Measurements from ENCODE around the gene ROR1.

ROR1 gene

GRCh38 chr1:64140596-64140995, 366.8 kb downstream of the ROR1 start:
- Histone ChIP-seq H3K4me3 (ENCODE audit: low read depth in 1 of 2, low read length in 2 of 2) (no peak overlapping the region), H3K27ac (ENCODE audit: low read depth, low read length) (no peak overlapping the region)

GRCh38 chr1:64147045-64147724, 373.4 kb downstream of the ROR1 start:
- Histone ChIP-seq H3K27me3 (ENCODE audit: control insufficient read depth in 1 of 2, insufficient read depth in 2 of 2, low read length in 2 of 2) (no peaks in the 10 kb centered on the region), H3K9me3 (ENCODE audit: low read length) (no peaks in the 10 kb centered on the region), H3K27ac (ENCODE audit: low read depth, low read length) (no peak overlapping the region), H3K9ac (ENCODE audit: low read length) (no peak overlapping the region), H3K36me3 (ENCODE audit: insufficient read depth, low read length) (peaks cover 10% of the 10 kb centered on the region), H3K4me1 (ENCODE audit: insufficient read depth, low read length) (no peaks in the 10 kb centered on the region), H3K4me3 (ENCODE audit: low read depth in 1 of 2, low read length in 2 of 2) (no peak overlapping the region)

More at GRCh38 chr1:64140596-64140995, 366.8 kb downstream of the ROR1 start:
- H3K4me1 ChIP-seq (ENCODE audit: insufficient read depth, low read length), result peaks cover 18% of the 10 kb centered on the region
- peaks cover 21% of the 10 kb centered on the region for H3K36me3 ChIP-seq (ENCODE audit: insufficient read depth, low read length)
- H3K9ac ChIP-seq (ENCODE audit: low read length), result no peak overlapping the region
- no peaks in the 10 kb centered on the region for H3K9me3 ChIP-seq (ENCODE audit: low read length)
- no peaks in the 10 kb centered on the region for H3K27me3 ChIP-seq (ENCODE audit: control insufficient read depth in 1 of 2, insufficient read depth in 2 of 2, low read length in 2 of 2)

GRCh38 chr1:64147759-64148158, 373.9 kb downstream of the ROR1 start:
- Histone ChIP-seq H3K9ac (ENCODE audit: low read length) (no peak overlapping the region), H3K36me3 (ENCODE audit: insufficient read depth, low read length) (peaks cover 4% of the 10 kb centered on the region), H3K4me3 (ENCODE audit: low read depth in 1 of 2, low read length in 2 of 2) (no peak overlapping the region), H3K27me3 (ENCODE audit: control insufficient read depth in 1 of 2, insufficient read depth in 2 of 2, low read length in 2 of 2) (no peaks in the 10 kb centered on the region), H3K27ac (ENCODE audit: low read depth, low read length) (no peak overlapping the region), H3K9me3 (ENCODE audit: low read length) (no peaks in the 10 kb centered on the region), H3K4me1 (ENCODE audit: insufficient read depth, low read length) (no peaks in the 10 kb centered on the region)

- no peaks in the 10 kb centered on the region for H3K36me3 ChIP-seq (ENCODE audit: insufficient read depth, low read length)
Measured at GRCh38 chr1:64150266-64150665, 376.4 kb downstream of the ROR1 start.

GRCh38 chr1:64150729-64151230, 377.0 kb downstream of the ROR1 start:
- H3K4me1 ChIP-seq (ENCODE audit: insufficient read depth, low read length), result no peaks in the 10 kb centered on the region
- no peak overlapping the region for H3K9ac ChIP-seq (ENCODE audit: low read length)
- H3K27me3 ChIP-seq (ENCODE audit: control insufficient read depth in 1 of 2, insufficient read depth in 2 of 2, low read length in 2 of 2), result no peaks in the 10 kb centered on the region
- no peaks in the 10 kb centered on the region for H3K9me3 ChIP-seq (ENCODE audit: low read length)
- H3K27ac ChIP-seq (ENCODE audit: low read depth, low read length), result no peak overlapping the region
- H3K4me3 ChIP-seq (ENCODE audit: low read depth in 1 of 2, low read length in 2 of 2), result no peak overlapping the region
- no peaks in the 10 kb centered on the region for H3K36me3 ChIP-seq (ENCODE audit: insufficient read depth, low read length)

More at GRCh38 chr1:64150266-64150665, 376.4 kb downstream of the ROR1 start:
- Histone ChIP-seq H3K27ac (ENCODE audit: low read depth, low read length) (no peak overlapping the region), H3K9ac (ENCODE audit: low read length) (no peak overlapping the region), H3K9me3 (ENCODE audit: low read length) (no peaks in the 10 kb centered on the region), H3K27me3 (ENCODE audit: control insufficient read depth in 1 of 2, insufficient read depth in 2 of 2, low read length in 2 of 2) (no peaks in the 10 kb centered on the region), H3K4me3 (ENCODE audit: low read depth in 1 of 2, low read length in 2 of 2) (no peak overlapping the region), H3K4me1 (ENCODE audit: insufficient read depth, low read length) (no peaks in the 10 kb centered on the region)

GRCh38 chr1:64155278-64155677, 381.5 kb downstream of the ROR1 start:
- H3K36me3 ChIP-seq (ENCODE audit: insufficient read depth, low read length), result no peaks in the 10 kb centered on the region
- no peak overlapping the region for H3K27ac ChIP-seq (ENCODE audit: low read depth, low read length)
- H3K9ac ChIP-seq (ENCODE audit: low read length), result no peak overlapping the region
- no peaks in the 10 kb centered on the region for H3K9me3 ChIP-seq (ENCODE audit: low read length)
- no peak overlapping the region for H3K4me3 ChIP-seq (ENCODE audit: low read depth in 1 of 2, low read length in 2 of 2)
- no peaks in the 10 kb centered on the region for H3K4me1 ChIP-seq (ENCODE audit: insufficient read depth, low read length)
- H3K27me3 ChIP-seq (ENCODE audit: control insufficient read depth in 1 of 2, insufficient read depth in 2 of 2, low read length in 2 of 2), result no peaks in the 10 kb centered on the region

GRCh38 chr1:64161357-64161941, 387.6 kb downstream of the ROR1 start:
- peak overlapping the region; percentile 40 for H3K27ac ChIP-seq (ENCODE audit: low read depth, low read length)
- no peak overlapping the region for H3K9ac ChIP-seq (ENCODE audit: low read length)
- no peaks in the 10 kb centered on the region for H3K9me3 ChIP-seq (ENCODE audit: low read length)
- H3K4me3 ChIP-seq (ENCODE audit: low read depth in 1 of 2, low read length in 2 of 2), result no peak overlapping the region
- H3K4me1 ChIP-seq (ENCODE audit: insufficient read depth, low read length), result peaks cover 20% of the 10 kb centered on the region
- H3K27me3 ChIP-seq (ENCODE audit: control insufficient read depth in 1 of 2, insufficient read depth in 2 of 2, low read length in 2 of 2), result no peaks in the 10 kb centered on the region
- no peaks in the 10 kb centered on the region for H3K36me3 ChIP-seq (ENCODE audit: insufficient read depth, low read length)

GRCh38 chr1:64162151-64162550, 388.3 kb downstream of the ROR1 start:
- Histone ChIP-seq H3K9ac (ENCODE audit: low read length) (no peak overlapping the region), H3K9me3 (ENCODE audit: low read length) (no peaks in the 10 kb centered on the region), H3K36me3 (ENCODE audit: insufficient read depth, low read length) (no peaks in the 10 kb centered on the region), H3K27me3 (ENCODE audit: control insufficient read depth in 1 of 2, insufficient read depth in 2 of 2, low read length in 2 of 2) (no peaks in the 10 kb centered on the region), H3K27ac (ENCODE audit: low read depth, low read length) (peak overlapping the region; percentile 27), H3K4me1 (ENCODE audit: insufficient read depth, low read length) (peaks cover 20% of the 10 kb centered on the region), H3K4me3 (ENCODE audit: low read depth in 1 of 2, low read length in 2 of 2) (no peak overlapping the region)

- H3K4me1 ChIP-seq (ENCODE audit: insufficient read depth, low read length), result peaks cover 20% of the 10 kb centered on the region
- H3K36me3 ChIP-seq (ENCODE audit: insufficient read depth, low read length), result no peaks in the 10 kb centered on the region
- no peak overlapping the region for H3K27ac ChIP-seq (ENCODE audit: low read depth, low read length)
- H3K4me3 ChIP-seq (ENCODE audit: low read depth in 1 of 2, low read length in 2 of 2), result no peak overlapping the region
- H3K9ac ChIP-seq (ENCODE audit: low read length), result no peak overlapping the region
- H3K9me3 ChIP-seq (ENCODE audit: low read length), result no peaks in the 10 kb centered on the region
- no peaks in the 10 kb centered on the region for H3K27me3 ChIP-seq (ENCODE audit: control insufficient read depth in 1 of 2, insufficient read depth in 2 of 2, low read length in 2 of 2)
Measured at GRCh38 chr1:64162804-64163203, 389.0 kb downstream of the ROR1 start.

- H3K9me3 ChIP-seq (ENCODE audit: low read length), result no peaks in the 10 kb centered on the region
- no peak overlapping the region for H3K27ac ChIP-seq (ENCODE audit: low read depth, low read length)
- H3K36me3 ChIP-seq (ENCODE audit: insufficient read depth, low read length), result no peaks in the 10 kb centered on the region
- H3K9ac ChIP-seq (ENCODE audit: low read length), result no peak overlapping the region
- no peaks in the 10 kb centered on the region for H3K27me3 ChIP-seq (ENCODE audit: control insufficient read depth in 1 of 2, insufficient read depth in 2 of 2, low read length in 2 of 2)
- H3K4me1 ChIP-seq (ENCODE audit: insufficient read depth, low read length), result peaks cover 20% of the 10 kb centered on the region
- no peak overlapping the region for H3K4me3 ChIP-seq (ENCODE audit: low read depth in 1 of 2, low read length in 2 of 2)
Measured at GRCh38 chr1:64163431-64163830, 389.6 kb downstream of the ROR1 start.

- no peak overlapping the region for H3K27ac ChIP-seq (ENCODE audit: low read depth, low read length)
- H3K4me3 ChIP-seq (ENCODE audit: low read depth in 1 of 2, low read length in 2 of 2), result no peak overlapping the region
- H3K9ac ChIP-seq (ENCODE audit: low read length), result no peak overlapping the region
- no peaks in the 10 kb centered on the region for H3K36me3 ChIP-seq (ENCODE audit: insufficient read depth, low read length)
- H3K9me3 ChIP-seq (ENCODE audit: low read length), result no peaks in the 10 kb centered on the region
- H3K27me3 ChIP-seq (ENCODE audit: control insufficient read depth in 1 of 2, insufficient read depth in 2 of 2, low read length in 2 of 2), result no peaks in the 10 kb centered on the region
- peaks cover 20% of the 10 kb centered on the region for H3K4me1 ChIP-seq (ENCODE audit: insufficient read depth, low read length)
Measured at GRCh38 chr1:64163970-64164369, 390.2 kb downstream of the ROR1 start.

- Histone ChIP-seq H3K27me3 (ENCODE audit: control insufficient read depth in 1 of 2, insufficient read depth in 2 of 2, low read length in 2 of 2) (no peaks in the 10 kb centered on the region), H3K4me1 (ENCODE audit: insufficient read depth, low read length) (peaks cover 10% of the 10 kb centered on the region), H3K9me3 (ENCODE audit: low read length) (no peaks in the 10 kb centered on the region), H3K4me3 (ENCODE audit: low read depth in 1 of 2, low read length in 2 of 2) (no peak overlapping the region), H3K36me3 (ENCODE audit: insufficient read depth, low read length) (no peaks in the 10 kb centered on the region), H3K27ac (ENCODE audit: low read depth, low read length) (no peak overlapping the region), H3K9ac (ENCODE audit: low read length) (no peak overlapping the region)
Measured at GRCh38 chr1:64166629-64167028, 392.8 kb downstream of the ROR1 start.
